C4-2B (cell line): Measurements from ENCODE around the gene PRKACB.

Experiments
- CTCF ChIP-seq: fragments of 450-650 bp; conservative IDR thresholded peaks from 2 replicates; pipeline ENCODE4 v1.5.1; 2017; ENCODE audit warnings: mild to moderate bottlenecking
- ZFX ChIP-seq: fragments of 450-650 bp; IDR thresholded peaks from 2 replicates; pipeline ENCODE4 v1.6.1; 2017

- no peak for TF ChIP-seq CTCF
- no peak for TF ChIP-seq ZFX
Observed at GRCh38 chr1:84146411-84147032, 2.5 kb downstream of the PRKACB start.
